GM21515 (cell line): ENCODE measurements around the gene SPINK5.

ENCODE experiments used
- ATAC-seq: cut with Tn5 transposase; IDR thresholded peaks from one replicate; pipeline ENCODE4 v1.9.1; 2021; ENCODE audit not compliant: unreplicated experiment

SPINK5 gene

DNA sequence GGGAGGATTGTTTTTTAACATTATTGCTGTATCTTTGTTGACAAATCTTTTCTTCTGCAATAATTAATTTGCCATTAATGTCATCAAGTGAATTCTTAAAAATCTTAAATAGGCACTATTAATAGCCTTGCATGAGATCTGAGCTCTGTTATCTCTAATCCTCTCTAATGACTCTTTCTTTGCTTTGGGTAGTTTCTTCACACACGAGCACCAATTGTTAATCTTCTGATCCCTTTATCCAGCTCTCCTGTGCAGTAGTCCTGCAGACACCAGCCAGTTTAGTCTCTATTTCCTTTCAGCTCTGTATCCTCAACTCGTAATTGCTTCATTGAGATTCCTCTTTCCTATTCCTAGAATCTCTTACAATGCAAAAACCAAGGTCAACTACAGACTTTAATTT is 112.7 kb downstream of the SPINK5 start:
- ATAC-seq: no peak

DNA sequence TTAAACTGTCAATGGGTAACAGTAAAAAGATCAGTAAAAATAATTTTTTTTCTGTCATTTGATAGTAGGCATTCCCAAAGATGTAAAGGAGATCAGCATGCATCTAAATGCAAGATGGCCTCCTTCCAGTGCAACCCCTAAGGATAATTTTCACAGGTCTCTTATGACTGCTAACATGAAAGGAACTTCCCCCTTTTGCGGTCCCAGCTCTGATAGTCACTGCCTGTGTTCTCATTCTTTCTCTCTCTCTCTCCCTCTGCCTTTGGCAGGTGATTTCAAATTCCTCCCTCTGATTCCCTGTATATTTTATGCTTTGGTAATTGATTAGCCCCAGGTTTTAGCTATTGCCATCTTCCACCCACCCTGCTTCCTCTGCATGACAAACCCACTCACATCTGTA is 113.4 kb downstream of the SPINK5 start:
- no peak for ATAC-seq

GRCh38 chr5:148179234-148179824 is 115.5 kb downstream of the SPINK5 start:
- ATAC-seq: peak; percentile 79

GRCh38 chr5:148186248-148187003 is 122.6 kb downstream of the SPINK5 start:
- ATAC-seq: no peak
